GM23248 (cell line): ENCODE data around the gene TMEM116. TPM values are rescaled to one million over a fixed set of nuclear protein-coding genes. Genes with fewer than 3 reads are reported as not detected.
"Not testable (repeated sequence)": the region's sequence is repeated elsewhere in the genome, so short reads cannot be mapped to it uniquely, and the experiment has no call there.

Experiments used
- DNase-seq: peaks from one replicate; pipeline ENCODE4 v3.0.0-alpha.2; 2015
- H2AFZ ChIP-seq: fragments of 200-600 bp; sonication (generic); 2 replicates; pipeline ENCODE4 v1.6.1; 2016; ENCODE audit warnings: antibody characterized with exemption
- H3F3A ChIP-seq: fragments of 200-600 bp; sonication (generic); 2 replicates; pipeline ENCODE4 v1.6.1; 2016; ENCODE audit warnings: mild to moderate bottlenecking, antibody characterized with exemption, mixed run types; ENCODE audit not compliant: insufficient read depth
- H3K27ac ChIP-seq: fragments of 200-600 bp; sonication (generic); 2 replicates; pipeline ENCODE4 v1.5.1; 2016; ENCODE audit warnings: mild to moderate bottlenecking
- H3K27me3 ChIP-seq: fragments of 200-600 bp; sonication (generic); replicated peaks from 2 replicates; pipeline ENCODE4 v1.6.1; 2016; ENCODE audit warnings: mild to moderate bottlenecking; ENCODE audit not compliant: insufficient read depth
- H3K36me3 ChIP-seq: fragments of 200-600 bp; sonication (generic); 2 replicates; pipeline ENCODE4 v1.6.1; 2016; ENCODE audit warnings: low read depth, mild to moderate bottlenecking
- H3K4me1 ChIP-seq: fragments of 200-600 bp; sonication (generic); 2 replicates; pipeline ENCODE4 v1.6.1; 2016; ENCODE audit warnings: mild to moderate bottlenecking; ENCODE audit not compliant: insufficient read depth
- H3K4me2 ChIP-seq: fragments of 200-600 bp; sonication (generic); one replicate; pipeline ENCODE4 v1.6.1; 2016; ENCODE audit warnings: mild to moderate bottlenecking; ENCODE audit not compliant: unreplicated experiment
- H3K4me3 ChIP-seq: fragments of 200-600 bp; sonication (generic); 2 replicates; pipeline ENCODE4 v1.5.1; 2016; ENCODE audit warnings: mild to moderate bottlenecking
- H3K79me2 ChIP-seq: fragments of 200-600 bp; sonication (generic); 2 replicates; pipeline ENCODE4 v1.6.1; 2016; ENCODE audit warnings: mild to moderate bottlenecking; ENCODE audit not compliant: insufficient read depth
- H3K9ac ChIP-seq: fragments of 200-600 bp; sonication (generic); 2 replicates; pipeline ENCODE4 v1.6.1; 2016; ENCODE audit warnings: mild to moderate bottlenecking
- H3K9me2 ChIP-seq: fragments of 200-600 bp; sonication (generic); 2 replicates; pipeline ENCODE4 v1.6.1; 2016; ENCODE audit warnings: mixed run types, mild to moderate bottlenecking, moderate library complexity; ENCODE audit not compliant: insufficient read depth
- H3K9me3 ChIP-seq: fragments of 200-600 bp; sonication (generic); one replicate; pipeline ENCODE4 v1.6.1; 2017; ENCODE audit warnings: low read depth
- H4K20me1 ChIP-seq: fragments of 200-600 bp; sonication (generic); 2 replicates; pipeline ENCODE4 v1.6.0; 2016; ENCODE audit not compliant: insufficient read depth
- EZH2 ChIP-seq: fragments of 200-600 bp; sonication (generic); IDR thresholded peaks from 2 replicates; pipeline ENCODE4 v1.6.1; 2018; ENCODE audit warnings: antibody characterized with exemption, mild to moderate bottlenecking; ENCODE audit not compliant: insufficient read depth, poor library complexity, severe bottlenecking
- EZH2phosphoT487 ChIP-seq: fragments of 200-600 bp; sonication (generic); IDR thresholded peaks from 2 replicates; pipeline ENCODE4 v1.6.1; 2018; ENCODE audit warnings: antibody characterized with exemption, moderate library complexity, mild to moderate bottlenecking, low read depth; ENCODE audit not compliant: insufficient read depth
- WGBS, 2 experiments: methylation state at CpG; one replicate each; pipeline ENCODE4 v1.1.6; 2015 to 2017; ENCODE audit warnings: low lambda C conversion rate in 2 of 2, low coverage in 1 of 2; ENCODE audit errors: missing lambda C conversion rate in 2 of 2; 5-methylcytosine and 5-hydroxymethylcytosine counted together
- in situ Hi-C: fragments of 300-500 bp; cut with MboI; formaldehyde crosslinking; loops from 2 replicates; pipeline ENCODE4 v1.15.0; 2020
- polyA plus RNA-seq: library from polyadenylated mRNA; unstranded; fragments of >200 nt; fragmentation: Nextera tagmentation; extraction: Ambion mirVana; gene quantifications from 2 replicates; pipeline ENCODE4 v1.2.1, GENCODE V29; 2016
- total RNA-seq: library from RNA; depleted of rRNA; stranded (reverse); fragments of >200 nt; shearing (Covaris generic); gene quantifications from 2 replicates; pipeline ENCODE4 v1.2.3, GENCODE V29; 2014

Gene TMEM116
- total and polyA plus RNA-seq, 2 experiments from 2014 or later = 10.7 to 17.1 TPM

DNA sequence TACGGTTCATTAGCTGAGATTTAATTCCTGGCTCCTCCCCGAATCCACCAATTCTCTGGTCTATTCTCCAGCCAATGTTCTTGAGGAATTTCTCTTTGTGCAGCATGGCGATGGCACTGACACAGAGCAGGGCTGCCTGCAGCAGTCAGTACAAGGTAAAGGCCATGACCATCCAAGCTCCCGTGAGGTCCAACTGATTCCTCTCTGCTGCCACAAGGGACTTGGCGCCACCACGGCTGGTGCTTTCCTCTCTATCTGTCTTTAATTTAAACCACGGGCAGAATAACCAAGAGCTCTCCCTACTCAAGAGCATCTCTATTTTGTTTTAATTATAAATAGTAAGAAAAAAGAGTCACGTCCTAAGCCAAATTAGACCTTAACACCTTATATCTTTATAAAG lies 12.1 kb downstream of the TMEM116 start:
- H3K9me2 ChIP-seq = no peaks in the 10 kb centered on the region
- H3K4me1 ChIP-seq = 0 out of 2 replicates have a peak, but pooled peaks cover 7% of the 10 kb centered on the region
- DNase-seq = no peak
- no peak overlapping the region for H3K27ac ChIP-seq
- H3K36me3 ChIP-seq = no peaks in the 10 kb centered on the region
- no peaks in the 10 kb centered on the region for H3K27me3 ChIP-seq
- WGBS, 2 experiments = 87 to 88% methylated on average over 8 of the region's 8 CpGs
- no peak overlapping the region for H3K9ac ChIP-seq
- H3K79me2 ChIP-seq = no peaks in the 10 kb centered on the region
- H3F3A ChIP-seq = no peaks in the 10 kb centered on the region
- H3K9me3 ChIP-seq = no peaks in the 10 kb centered on the region
- H2AFZ ChIP-seq = no peak overlapping the region
- no peak for TF ChIP-seq EZH2phosphoT487
- no peak for TF ChIP-seq EZH2
- H3K4me2 ChIP-seq = no peak overlapping the region
- no peak overlapping the region for H3K4me3 ChIP-seq
- in situ Hi-C loops = no loop called here
- no peaks in the 10 kb centered on the region for H4K20me1 ChIP-seq

DNA sequence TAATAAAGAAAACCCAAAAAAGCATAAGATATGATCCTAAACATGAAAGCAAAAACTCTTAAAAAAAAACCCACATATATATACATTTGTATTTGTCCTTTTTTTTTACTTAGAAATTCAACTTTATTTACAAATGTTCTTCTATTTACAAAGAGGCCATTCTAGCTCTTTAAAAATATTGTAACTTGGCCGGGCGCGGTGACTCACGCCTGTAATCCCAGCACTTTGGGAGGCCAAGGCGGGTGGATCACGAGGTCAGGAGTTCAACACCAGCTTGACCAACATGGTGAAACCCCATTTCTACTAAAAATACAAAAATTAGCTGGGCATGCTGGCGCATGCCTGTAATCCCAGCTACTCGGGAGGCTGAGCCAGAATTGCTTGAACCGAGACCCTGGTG lies 13.8 kb downstream of the TMEM116 start:
- H3K27me3 ChIP-seq, H4K20me1 ChIP-seq, H3K4me3 ChIP-seq, H3K4me2 ChIP-seq, DNase-seq, H3K9me3 ChIP-seq, H3K9ac ChIP-seq, H3K36me3 ChIP-seq, H2AFZ ChIP-seq, H3K9me2 ChIP-seq, H3K4me1 ChIP-seq, H3K27ac ChIP-seq, in situ Hi-C loops, H3F3A ChIP-seq, H3K79me2 ChIP-seq: not testable (repeated sequence)
- 94 to 96% methylated on average over 9 of the region's 9 CpGs for WGBS, 2 experiments

DNA sequence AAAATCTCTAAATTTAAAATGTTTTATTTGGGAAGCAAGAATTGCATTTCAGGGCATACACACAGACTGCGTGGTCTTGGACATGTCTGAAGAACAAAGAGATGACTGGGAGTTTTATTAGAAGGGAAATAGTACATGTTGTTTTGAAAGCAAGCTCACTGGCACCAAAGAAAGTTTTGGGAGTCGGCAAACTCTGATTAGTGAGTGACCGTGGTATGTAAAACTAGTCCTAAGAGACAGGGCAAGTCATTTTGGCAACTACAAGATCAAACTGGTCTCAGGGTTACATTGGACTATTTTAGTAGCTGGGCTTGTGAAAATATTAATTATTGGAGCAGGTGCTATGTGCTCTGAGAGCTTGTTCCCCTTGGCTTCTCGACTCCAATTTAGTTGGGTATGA lies 14.9 kb downstream of the TMEM116 start:
- H3K27ac ChIP-seq = no peak overlapping the region
- no peak overlapping the region for H3K4me2 ChIP-seq
- TF ChIP-seq EZH2 = no peak
- no peak for TF ChIP-seq EZH2phosphoT487
- no peaks in the 10 kb centered on the region for H3K79me2 ChIP-seq
- H3K9me2 ChIP-seq = no peaks in the 10 kb centered on the region
- no peak overlapping the region for H3K4me3 ChIP-seq
- 46 to 50% methylated on average over 4 of the region's 4 CpGs for WGBS, 2 experiments
- no peak overlapping the region for H2AFZ ChIP-seq
- in situ Hi-C loops = no loop called here
- H4K20me1 ChIP-seq = no peaks in the 10 kb centered on the region
- no peaks in the 10 kb centered on the region for H3K27me3 ChIP-seq
- H3K4me1 ChIP-seq = 0 out of 2 replicates have a peak, but pooled peaks cover 7% of the 10 kb centered on the region
- H3K9me3 ChIP-seq = no peaks in the 10 kb centered on the region
- H3K9ac ChIP-seq = no peak overlapping the region
- no peak for DNase-seq
- no peaks in the 10 kb centered on the region for H3F3A ChIP-seq
- no peaks in the 10 kb centered on the region for H3K36me3 ChIP-seq

DNA sequence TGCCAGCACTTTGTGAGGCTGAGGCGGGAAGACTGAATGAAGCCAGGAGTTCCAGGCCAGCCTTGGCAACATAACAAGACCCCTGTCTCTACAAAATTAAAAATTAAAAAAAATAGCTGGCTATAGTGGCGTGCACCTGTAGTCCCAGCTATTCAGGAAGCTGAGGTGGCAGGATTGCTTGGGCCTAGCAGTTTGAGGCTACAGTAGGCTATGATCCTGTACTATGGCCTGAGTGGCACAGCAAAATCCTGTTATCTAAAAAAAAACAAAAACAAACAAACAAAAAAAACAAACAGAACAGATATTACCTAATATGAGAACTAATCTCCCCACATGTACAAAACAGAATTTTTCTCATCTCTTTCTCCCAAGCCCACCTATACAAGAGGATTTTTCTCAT lies 15.7 kb downstream of the TMEM116 start:
- 92 to 96% methylated on average over 2 of the region's 2 CpGs for WGBS, 2 experiments
- Histone ChIP-seq H3K36me3 (no peaks in the 10 kb centered on the region), H4K20me1 (no peaks in the 10 kb centered on the region), H3K4me2 (no peak overlapping the region), H2AFZ (no peak overlapping the region), H3K9me3 (no peaks in the 10 kb centered on the region), H3K4me3 (no peak overlapping the region), H3K27me3 (no peaks in the 10 kb centered on the region), H3K9me2 (no peaks in the 10 kb centered on the region), H3K4me1 (0 out of 2 replicates have a peak, but pooled peaks cover 7% of the 10 kb centered on the region), H3F3A (no peaks in the 10 kb centered on the region), H3K9ac (no peak overlapping the region), H3K79me2 (no peaks in the 10 kb centered on the region), H3K27ac (no peak overlapping the region)
- DNase-seq = no peak
- in situ Hi-C loops = no loop called here
- TF ChIP-seq EZH2 (no peak), EZH2phosphoT487 (no peak)

DNA sequence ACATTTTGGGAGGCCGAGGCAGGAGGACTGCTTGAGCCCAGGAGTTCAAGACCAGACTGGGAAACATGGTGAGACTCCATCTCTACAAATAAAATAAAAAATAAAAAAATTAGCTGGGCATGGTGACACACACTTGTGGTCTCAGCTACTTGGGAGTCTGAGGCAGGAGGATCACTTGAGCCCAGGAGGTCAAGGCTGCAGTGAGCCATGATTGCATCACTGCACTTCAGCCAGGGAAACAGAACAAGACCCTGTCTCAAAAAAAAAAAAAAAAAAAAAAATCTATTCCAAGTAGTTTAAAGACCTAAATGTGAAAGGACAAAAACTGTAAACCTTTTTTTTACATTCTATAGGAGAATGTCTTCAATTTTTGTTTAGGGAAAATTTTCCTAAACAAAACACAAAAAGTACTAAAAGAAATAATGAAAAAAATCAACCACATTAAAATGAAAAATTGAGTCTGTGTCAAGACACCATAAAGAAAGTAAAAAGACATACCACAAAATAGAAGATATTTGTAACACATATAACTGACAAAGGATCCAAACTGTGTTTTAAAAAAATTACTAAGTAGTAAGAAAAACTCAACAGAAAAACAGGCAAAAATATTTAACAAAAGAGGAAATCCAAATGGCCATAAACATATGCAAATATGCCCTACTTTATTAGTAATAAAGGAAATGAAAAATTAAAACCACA lies 17.0 kb downstream of the TMEM116 start:
- H3K79me2 ChIP-seq = no peaks in the 10 kb centered on the region
- H3K4me3 ChIP-seq = no peak overlapping the region
- no peaks in the 10 kb centered on the region for H3K27me3 ChIP-seq
- H3K9me3 ChIP-seq = no peaks in the 10 kb centered on the region
- H3K36me3 ChIP-seq = no peaks in the 10 kb centered on the region
- WGBS, 2 experiments = 91 to 95% methylated on average over 1 of the region's 1 CpG
- H3K9ac ChIP-seq = no peak overlapping the region
- H3K4me2 ChIP-seq = no peak overlapping the region
- no peak for DNase-seq
- H2AFZ ChIP-seq = no peak overlapping the region
- TF ChIP-seq EZH2phosphoT487 (no peak), EZH2 (no peak)
- no peak overlapping the region for H3K27ac ChIP-seq
- no peaks in the 10 kb centered on the region for H3K4me1 ChIP-seq
- H3K9me2 ChIP-seq = no peaks in the 10 kb centered on the region
- no peaks in the 10 kb centered on the region for H3F3A ChIP-seq
- in situ Hi-C loops = no loop called here
- no peaks in the 10 kb centered on the region for H4K20me1 ChIP-seq

DNA sequence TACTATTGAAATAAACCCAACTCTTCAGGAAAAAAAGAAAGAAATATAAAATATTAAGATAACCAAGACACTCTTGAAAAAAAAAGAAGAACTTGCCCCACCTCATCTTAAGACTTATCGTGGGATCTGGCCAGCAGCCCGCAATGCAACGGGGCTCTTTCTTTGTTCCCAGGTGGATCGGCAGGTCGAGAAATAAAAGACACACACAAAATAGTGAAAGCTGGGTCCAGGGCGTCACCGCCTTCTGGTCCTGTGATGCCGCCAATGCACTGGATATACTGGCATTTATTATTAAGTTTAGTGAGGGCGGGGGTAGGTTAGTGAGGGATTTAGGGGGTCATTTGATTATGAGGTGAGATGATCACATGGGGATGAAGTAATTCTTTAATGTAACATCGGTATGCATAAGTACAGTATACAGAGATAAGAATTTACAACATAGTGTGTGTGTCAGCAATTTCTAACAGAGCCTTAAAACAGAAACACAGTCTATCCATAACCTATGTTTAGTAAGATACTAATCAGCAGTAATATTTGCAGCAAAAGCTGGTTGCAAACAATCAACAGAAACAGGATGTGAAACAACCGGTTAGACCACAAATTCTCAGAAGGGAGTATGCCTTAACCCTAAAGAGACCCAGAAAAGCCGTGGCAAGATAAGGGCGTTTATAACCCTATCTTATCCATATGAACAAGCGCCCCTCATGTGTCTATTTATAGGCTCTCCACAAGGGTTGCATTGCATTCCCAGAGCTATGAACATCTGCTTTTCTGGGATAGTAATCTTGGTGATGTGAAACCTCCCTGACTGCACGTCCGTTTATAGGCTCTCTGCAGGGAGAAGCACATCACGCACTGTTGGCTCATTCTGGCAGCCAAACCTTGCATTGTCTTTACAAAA lies 18.5 kb downstream of the TMEM116 start:
- H3K9me3 ChIP-seq, H3K27me3 ChIP-seq, H3K36me3 ChIP-seq, H3K9me2 ChIP-seq, H3K4me3 ChIP-seq, in situ Hi-C loops, H3F3A ChIP-seq, H3K4me2 ChIP-seq, H2AFZ ChIP-seq, DNase-seq, H3K4me1 ChIP-seq, H3K79me2 ChIP-seq, H4K20me1 ChIP-seq, H3K9ac ChIP-seq, H3K27ac ChIP-seq: not testable (repeated sequence)
- 76% methylated on average over 17 of the region's 17 CpGs for WGBS, 2 experiments
